Measurements from ENCODE around the gene TBC1D22B. TPM values are rescaled to one million over a fixed set of nuclear protein-coding genes. Genes with fewer than 3 reads are reported as not detected.
A peak's percentile ranks its signal among the peaks of the same experiment; 100 is the strongest.

TBC1D22B gene, protein sequence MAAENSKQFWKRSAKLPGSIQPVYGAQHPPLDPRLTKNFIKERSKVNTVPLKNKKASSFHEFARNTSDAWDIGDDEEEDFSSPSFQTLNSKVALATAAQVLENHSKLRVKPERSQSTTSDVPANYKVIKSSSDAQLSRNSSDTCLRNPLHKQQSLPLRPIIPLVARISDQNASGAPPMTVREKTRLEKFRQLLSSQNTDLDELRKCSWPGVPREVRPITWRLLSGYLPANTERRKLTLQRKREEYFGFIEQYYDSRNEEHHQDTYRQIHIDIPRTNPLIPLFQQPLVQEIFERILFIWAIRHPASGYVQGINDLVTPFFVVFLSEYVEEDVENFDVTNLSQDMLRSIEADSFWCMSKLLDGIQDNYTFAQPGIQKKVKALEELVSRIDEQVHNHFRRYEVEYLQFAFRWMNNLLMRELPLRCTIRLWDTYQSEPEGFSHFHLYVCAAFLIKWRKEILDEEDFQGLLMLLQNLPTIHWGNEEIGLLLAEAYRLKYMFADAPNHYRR
- total RNA-seq (10 to 100 TPM in 1 of 5 donors, 1 to 10 TPM in 4; 3.5 to 16.3 (median 6.4) TPM), polyA plus RNA-seq (1 to 10 TPM; 5.8 to 6.4 (median 5.9) TPM)
- long read RNA-seq, donor 1, partial matches to known transcripts: 0 of 2 reads
- long read RNA-seq, donor 1, other reads (novel, unspliced or antisense): 0 of 2 reads
- long read RNA-seq, donor 2: 0 reads
- long read RNA-seq, donor 3, partial matches to known transcripts: 0 of 1 reads
- long read RNA-seq, donor 3, other reads (novel, unspliced or antisense): 0 of 1 reads
- long read RNA-seq, donor 4, partial matches to known transcripts: 0 of 1 reads
- long read RNA-seq, donor 4, other reads (novel, unspliced or antisense): 0 of 1 reads
- long read RNA-seq, donor 5: 0 reads
- long read RNA-seq, donor 6, partial matches to known transcripts: 0 of 1 reads
- long read RNA-seq, donor 6, other reads (novel, unspliced or antisense): 0 of 1 reads
- long read RNA-seq, donor 7, partial matches to known transcripts: 0 of 1 reads
- long read RNA-seq, donor 7, other reads (novel, unspliced or antisense): 0 of 1 reads
- long read RNA-seq, donor 8: 0 reads
- long read RNA-seq, donor 9: 0 reads
- long read RNA-seq, donor 10: 0 reads

DNA sequence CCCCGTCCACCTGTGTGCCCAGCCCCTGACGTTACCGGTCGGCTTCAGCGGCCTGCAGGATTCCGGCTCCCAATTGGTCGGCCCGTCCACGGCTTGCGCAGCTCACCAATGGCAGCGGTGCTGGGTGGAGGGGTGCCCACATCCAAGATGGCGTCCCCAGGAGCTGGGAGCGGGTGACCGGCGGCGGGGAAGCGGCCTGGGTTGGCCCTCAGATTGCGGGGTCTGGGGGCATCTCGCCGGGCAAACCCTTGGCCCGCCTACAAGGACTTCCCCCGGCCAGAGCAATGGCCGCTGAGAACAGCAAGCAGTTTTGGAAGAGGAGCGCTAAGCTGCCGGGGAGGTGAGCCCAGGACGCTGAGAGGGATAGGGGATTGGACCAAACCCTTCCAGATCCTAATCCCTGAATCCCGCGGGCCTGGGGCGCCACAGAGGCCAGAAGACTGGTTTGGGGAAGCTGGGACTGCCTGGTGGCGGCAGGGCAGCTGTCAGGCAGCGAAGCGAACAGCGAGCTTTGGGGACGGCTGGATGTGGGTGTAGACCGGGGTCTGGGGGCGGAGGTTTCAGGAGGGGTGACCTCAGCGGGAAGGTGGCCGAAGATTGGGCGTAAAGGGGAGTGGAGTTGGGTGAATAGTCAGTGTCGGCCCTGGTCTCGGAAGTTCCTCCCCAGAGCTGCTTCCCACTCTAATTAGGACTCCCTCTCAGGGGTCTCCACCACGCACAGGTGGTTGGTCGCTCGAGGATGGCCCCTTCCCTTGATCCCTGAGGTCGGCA lies at the start of gene TBC1D22B, which contains the start of gene TMEM217:
Gene TBC1D22B (plus strand): TSS at position 139 of the 771 bp plus-strand sequence. CDS start 146 bp downstream, at position 285.
Gene TMEM217 (minus strand): TSS at position 511 of the 771 bp plus-strand sequence. CDS start 39,114 bp downstream, outside the sequence.
- no peaks in the 10 kb centered on the region for H3K27me3 ChIP-seq
- peaks cover 14 to 44% (median 31%) of the 10 kb centered on the region in 4 donors for H3K4me1 ChIP-seq
- H3K36me3 ChIP-seq: no peaks in the 10 kb centered on the region
- H3K27ac ChIP-seq: peak within 1 kb of the TSS; percentile 85 to 91 (median 89)
- intact Hi-C loops (cut with DNase I; ENCODE audit: low total_unique reads): no loop called here
- WGBS, 5 donors: 0 to 1% (median 0%) methylated on average over 33 to 45 of the region's 45 CpGs
- TF ChIP-seq POLR2A (IDR thresholded peaks at IDR 0.05) (peak in 1 of 4 donors; percentile 16), POLR2AphosphoS5 (IDR thresholded peaks at IDR 0.05) (peak; percentile 68 to 89 (median 81))
- TF ChIP-seq, protein P1, sequence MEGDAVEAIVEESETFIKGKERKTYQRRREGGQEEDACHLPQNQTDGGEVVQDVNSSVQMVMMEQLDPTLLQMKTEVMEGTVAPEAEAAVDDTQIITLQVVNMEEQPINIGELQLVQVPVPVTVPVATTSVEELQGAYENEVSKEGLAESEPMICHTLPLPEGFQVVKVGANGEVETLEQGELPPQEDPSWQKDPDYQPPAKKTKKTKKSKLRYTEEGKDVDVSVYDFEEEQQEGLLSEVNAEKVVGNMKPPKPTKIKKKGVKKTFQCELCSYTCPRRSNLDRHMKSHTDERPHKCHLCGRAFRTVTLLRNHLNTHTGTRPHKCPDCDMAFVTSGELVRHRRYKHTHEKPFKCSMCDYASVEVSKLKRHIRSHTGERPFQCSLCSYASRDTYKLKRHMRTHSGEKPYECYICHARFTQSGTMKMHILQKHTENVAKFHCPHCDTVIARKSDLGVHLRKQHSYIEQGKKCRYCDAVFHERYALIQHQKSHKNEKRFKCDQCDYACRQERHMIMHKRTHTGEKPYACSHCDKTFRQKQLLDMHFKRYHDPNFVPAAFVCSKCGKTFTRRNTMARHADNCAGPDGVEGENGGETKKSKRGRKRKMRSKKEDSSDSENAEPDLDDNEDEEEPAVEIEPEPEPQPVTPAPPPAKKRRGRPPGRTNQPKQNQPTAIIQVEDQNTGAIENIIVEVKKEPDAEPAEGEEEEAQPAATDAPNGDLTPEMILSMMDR (IDR thresholded peaks at IDR 0.05): no peak
- H3K9me3 ChIP-seq: no peaks in the 10 kb centered on the region
- DNase-seq: peak; percentile 98 to 99
- peak within 1 kb of the TSS; percentile 68 to 87 (median 80) for H3K4me3 ChIP-seq

DNA sequence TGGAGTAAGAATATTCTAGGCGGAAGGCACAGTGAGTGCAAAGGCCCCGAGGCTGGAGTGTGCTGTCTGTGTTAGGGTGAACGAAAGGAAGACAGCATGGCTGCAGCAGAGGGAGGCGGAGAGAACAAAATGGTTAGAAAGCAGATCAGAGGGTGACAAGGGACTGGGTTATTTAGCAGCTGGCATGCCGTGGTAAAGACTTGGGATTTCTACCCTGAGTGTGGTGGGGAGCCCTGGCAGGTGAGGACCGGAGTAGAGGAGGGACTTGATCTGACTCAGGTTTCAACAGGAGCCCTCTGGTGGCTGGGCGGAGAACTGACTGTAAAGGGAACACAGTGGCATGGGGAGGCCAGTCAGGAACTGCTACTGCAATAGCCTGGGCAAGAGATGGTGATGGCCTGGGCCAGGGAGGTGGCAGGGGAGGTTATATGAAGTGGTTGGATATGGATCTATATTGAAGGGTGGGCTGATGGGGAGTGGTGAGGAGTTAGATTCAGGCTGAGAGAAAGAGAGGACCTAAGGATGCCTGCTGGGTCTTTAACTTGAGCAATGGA lies 49.6 kb upstream of the TBC1D22B start:
- H3K27ac ChIP-seq: no peak overlapping the region
- no peaks in the 10 kb centered on the region for H3K36me3 ChIP-seq
- no peaks in the 10 kb centered on the region for H3K9me3 ChIP-seq
- intact Hi-C loops (cut with DNase I; ENCODE audit: low total_unique reads): no loop called here
- H3K4me1 ChIP-seq: peaks cover 0 to 27% (median 2%) of the 10 kb centered on the region in 4 donors
- TF ChIP-seq, protein P1 (IDR thresholded peaks at IDR 0.05): peak in 5 of 7 experiments; percentile 60 to 87 (median 77)
- no peak for TF ChIP-seq POLR2AphosphoS5 (IDR thresholded peaks at IDR 0.05)
- H3K27me3 ChIP-seq: no peaks in the 10 kb centered on the region
- WGBS, 5 donors: 53 to 63% (median 61%) methylated on average over 7 of the region's 7 CpGs
- H3K4me3 ChIP-seq: no peak overlapping the region
- DNase-seq: peak; percentile 88 to 91

DNA sequence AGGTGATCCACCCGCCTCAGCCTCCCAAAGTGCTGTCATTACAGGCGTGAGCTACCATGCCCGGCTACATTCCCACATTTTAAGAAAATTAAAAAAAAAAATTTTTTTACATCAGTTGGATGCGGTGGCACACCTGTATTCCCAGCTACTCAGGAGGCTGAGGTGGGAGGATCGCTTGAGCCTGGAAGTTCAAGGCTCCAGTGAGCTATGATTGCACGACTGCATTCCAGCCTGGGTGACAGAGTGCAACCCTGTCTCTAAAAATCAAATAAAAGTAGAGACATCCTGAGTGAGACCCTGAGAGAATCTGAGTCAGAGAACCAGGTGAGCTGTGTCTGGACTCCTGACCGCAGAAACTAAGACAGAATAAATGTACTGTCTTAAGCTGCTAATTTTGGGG lies 48.8 kb upstream of the TBC1D22B start:
- intact Hi-C loops (cut with DNase I; ENCODE audit: low total_unique reads): no loop called here
- Histone ChIP-seq H3K36me3 (no peaks in the 10 kb centered on the region), H3K4me1 (peaks cover 0 to 22% (median 0%) of the 10 kb centered on the region in 4 donors), H3K4me3 (no peak overlapping the region), H3K27me3 (no peaks in the 10 kb centered on the region), H3K27ac (no peak overlapping the region), H3K9me3 (no peaks in the 10 kb centered on the region)
- DNase-seq: no peak
- 88 to 95% (median 93%) methylated on average over 7 of the region's 7 CpGs for WGBS, 5 donors
- no peak for TF ChIP-seq POLR2AphosphoS5 (IDR thresholded peaks at IDR 0.05)

DNA sequence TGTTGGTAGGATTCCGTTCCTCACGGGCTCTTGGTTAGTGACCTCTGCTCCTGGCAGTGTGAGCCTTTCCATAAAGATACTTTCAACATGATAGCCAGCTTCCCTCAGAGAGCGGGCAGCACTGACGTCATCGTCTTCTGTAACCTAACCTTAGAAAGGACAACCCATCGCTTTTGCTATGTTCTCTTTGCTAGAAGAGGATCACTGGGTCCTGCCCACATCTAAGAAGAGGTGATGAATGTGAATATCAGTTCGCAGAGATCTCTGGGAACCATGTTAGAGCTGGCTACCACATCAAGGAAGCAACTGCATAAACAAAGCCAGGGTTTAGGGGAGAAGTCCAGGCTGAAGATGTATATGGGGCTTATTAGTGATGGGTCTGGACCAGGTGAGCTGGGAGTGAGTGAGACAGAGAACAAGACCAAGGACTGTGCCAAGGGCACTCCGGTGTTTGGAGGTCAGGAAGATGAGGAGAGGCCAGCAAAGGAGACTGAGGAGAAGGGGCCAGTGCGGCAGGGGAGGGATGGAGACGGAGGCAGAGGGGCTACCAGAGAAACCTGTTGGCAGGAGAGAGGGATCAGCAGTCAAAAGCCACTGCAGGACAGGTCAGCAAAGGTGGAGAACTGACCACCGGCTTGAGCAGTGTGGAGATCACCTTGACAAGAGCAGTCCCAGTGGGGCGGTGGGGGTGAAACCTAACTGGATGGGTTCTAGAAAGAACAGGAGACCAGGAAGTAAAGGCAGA lies 47.9 kb upstream of the TBC1D22B start:
- no peak for DNase-seq
- WGBS, 5 donors: 81 to 84% (median 84%) methylated on average over 12 of the region's 12 CpGs
- Histone ChIP-seq H3K9me3 (no peaks in the 10 kb centered on the region), H3K4me3 (no peak overlapping the region), H3K27me3 (no peaks in the 10 kb centered on the region), H3K27ac (no peak overlapping the region), H3K36me3 (no peaks in the 10 kb centered on the region), H3K4me1 (peaks cover 0 to 17% (median 0%) of the 10 kb centered on the region in 4 donors)
- TF ChIP-seq, protein P1 (IDR thresholded peaks at IDR 0.05): no peak
- no peak for TF ChIP-seq EP300 (IDR thresholded peaks at IDR 0.05)
- no peak for TF ChIP-seq POLR2A (IDR thresholded peaks at IDR 0.05)
- TF ChIP-seq POLR2AphosphoS5 (IDR thresholded peaks at IDR 0.05): no peak
- intact Hi-C loops (cut with DNase I; ENCODE audit: low total_unique reads): no loop called here
